Panc1 (cell line): Measurements from ENCODE around the gene BCL2L11.

Source experiments
- TF ChIP-seq, protein P1 (sequence below): fragments of 450-650 bp; IDR thresholded peaks from 2 replicates; pipeline ENCODE4 v1.5.1; 2017; ENCODE audit warnings: mild to moderate bottlenecking
- TF ChIP-seq, protein P2 (sequence below), 2 experiments: IDR thresholded peaks; 2 replicates each; pipeline ENCODE4 v1.6.1; 2011 to 2012; ENCODE audit warnings: low read depth in 2 of 2, control low read depth in 1 of 2, low read length in 1 of 2, mild to moderate bottlenecking in 1 of 2, moderate library complexity in 1 of 2; ENCODE audit not compliant: insufficient read depth in 1 of 2

- TF ChIP-seq, protein P1, sequence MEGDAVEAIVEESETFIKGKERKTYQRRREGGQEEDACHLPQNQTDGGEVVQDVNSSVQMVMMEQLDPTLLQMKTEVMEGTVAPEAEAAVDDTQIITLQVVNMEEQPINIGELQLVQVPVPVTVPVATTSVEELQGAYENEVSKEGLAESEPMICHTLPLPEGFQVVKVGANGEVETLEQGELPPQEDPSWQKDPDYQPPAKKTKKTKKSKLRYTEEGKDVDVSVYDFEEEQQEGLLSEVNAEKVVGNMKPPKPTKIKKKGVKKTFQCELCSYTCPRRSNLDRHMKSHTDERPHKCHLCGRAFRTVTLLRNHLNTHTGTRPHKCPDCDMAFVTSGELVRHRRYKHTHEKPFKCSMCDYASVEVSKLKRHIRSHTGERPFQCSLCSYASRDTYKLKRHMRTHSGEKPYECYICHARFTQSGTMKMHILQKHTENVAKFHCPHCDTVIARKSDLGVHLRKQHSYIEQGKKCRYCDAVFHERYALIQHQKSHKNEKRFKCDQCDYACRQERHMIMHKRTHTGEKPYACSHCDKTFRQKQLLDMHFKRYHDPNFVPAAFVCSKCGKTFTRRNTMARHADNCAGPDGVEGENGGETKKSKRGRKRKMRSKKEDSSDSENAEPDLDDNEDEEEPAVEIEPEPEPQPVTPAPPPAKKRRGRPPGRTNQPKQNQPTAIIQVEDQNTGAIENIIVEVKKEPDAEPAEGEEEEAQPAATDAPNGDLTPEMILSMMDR, result no peak
- TF ChIP-seq, protein P2, sequence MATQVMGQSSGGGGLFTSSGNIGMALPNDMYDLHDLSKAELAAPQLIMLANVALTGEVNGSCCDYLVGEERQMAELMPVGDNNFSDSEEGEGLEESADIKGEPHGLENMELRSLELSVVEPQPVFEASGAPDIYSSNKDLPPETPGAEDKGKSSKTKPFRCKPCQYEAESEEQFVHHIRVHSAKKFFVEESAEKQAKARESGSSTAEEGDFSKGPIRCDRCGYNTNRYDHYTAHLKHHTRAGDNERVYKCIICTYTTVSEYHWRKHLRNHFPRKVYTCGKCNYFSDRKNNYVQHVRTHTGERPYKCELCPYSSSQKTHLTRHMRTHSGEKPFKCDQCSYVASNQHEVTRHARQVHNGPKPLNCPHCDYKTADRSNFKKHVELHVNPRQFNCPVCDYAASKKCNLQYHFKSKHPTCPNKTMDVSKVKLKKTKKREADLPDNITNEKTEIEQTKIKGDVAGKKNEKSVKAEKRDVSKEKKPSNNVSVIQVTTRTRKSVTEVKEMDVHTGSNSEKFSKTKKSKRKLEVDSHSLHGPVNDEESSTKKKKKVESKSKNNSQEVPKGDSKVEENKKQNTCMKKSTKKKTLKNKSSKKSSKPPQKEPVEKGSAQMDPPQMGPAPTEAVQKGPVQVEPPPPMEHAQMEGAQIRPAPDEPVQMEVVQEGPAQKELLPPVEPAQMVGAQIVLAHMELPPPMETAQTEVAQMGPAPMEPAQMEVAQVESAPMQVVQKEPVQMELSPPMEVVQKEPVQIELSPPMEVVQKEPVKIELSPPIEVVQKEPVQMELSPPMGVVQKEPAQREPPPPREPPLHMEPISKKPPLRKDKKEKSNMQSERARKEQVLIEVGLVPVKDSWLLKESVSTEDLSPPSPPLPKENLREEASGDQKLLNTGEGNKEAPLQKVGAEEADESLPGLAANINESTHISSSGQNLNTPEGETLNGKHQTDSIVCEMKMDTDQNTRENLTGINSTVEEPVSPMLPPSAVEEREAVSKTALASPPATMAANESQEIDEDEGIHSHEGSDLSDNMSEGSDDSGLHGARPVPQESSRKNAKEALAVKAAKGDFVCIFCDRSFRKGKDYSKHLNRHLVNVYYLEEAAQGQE (IDR thresholded peaks at IDR 0.05; ENCODE audit: insufficient read depth in 1 of 2, low read depth in 2 of 2, low read length in 1 of 2), result no peak
Observed at GRCh38 chr2:111145951-111146350, 25.2 kb downstream of the BCL2L11 start.
